Left kidney (tissue), 2 donors: Measurements from ENCODE around the gene THPO. TPM values are rescaled to one million over a fixed set of nuclear protein-coding genes. Genes with fewer than 3 reads are reported as not detected.
"Not testable (repeated sequence)": the region's sequence is repeated elsewhere in the genome, so short reads cannot be mapped to it uniquely, and the experiment has no call there.

Source experiments
- DNase-seq: peaks from one replicate; pipeline ENCODE4 v3.0.0-alpha.2; 2013
- polyA plus RNA-seq: library from polyadenylated mRNA; unstranded; fragments of 120-200 nt; gene quantifications from one replicate; pipeline ENCODE4 v1.2.1, GENCODE V29; 2013; ENCODE audit not compliant: insufficient read length

THPO gene
- polyA plus RNA-seq, 1 donor = 3.3 TPM

GRCh38 chr3:184350618-184351017 lies 27.4 kb downstream of the THPO start:
- no peak for DNase-seq

- no peak for DNase-seq
Measured at GRCh38 chr3:184349563-184350470, 28.2 kb downstream of the THPO start.

GRCh38 chr3:184348057-184348382 lies 30.0 kb downstream of the THPO start:
- DNase-seq = no peak

- no peak for DNase-seq
Measured at GRCh38 chr3:184347321-184348056, 30.5 kb downstream of the THPO start.

GRCh38 chr3:184346480-184347190 lies 31.4 kb downstream of the THPO start:
- DNase-seq = no peak

- peak; percentile 66 for DNase-seq
Measured at GRCh38 chr3:184345317-184346144, 32.5 kb downstream of the THPO start.

- no peak for DNase-seq
Measured at GRCh38 chr3:184344579-184345316, 33.3 kb downstream of the THPO start.

- no peak for DNase-seq
Measured at GRCh38 chr3:184343200-184343876, 34.7 kb downstream of the THPO start.

GRCh38 chr3:184341925-184342324 lies 36.1 kb downstream of the THPO start:
- DNase-seq = no peak

- not testable (repeated sequence) for DNase-seq
Measured at GRCh38 chr3:184339451-184340135, 38.4 kb downstream of the THPO start.

- DNase-seq = no peak
Measured at GRCh38 chr3:184339001-184339400, 39.0 kb downstream of the THPO start.

GRCh38 chr3:184338511-184338945 lies 39.5 kb downstream of the THPO start:
- DNase-seq = peak; percentile 83

GRCh38 chr3:184337981-184338380 lies 40.0 kb downstream of the THPO start:
- DNase-seq = no peak

GRCh38 chr3:184337399-184337714 lies 40.6 kb downstream of the THPO start, which contains the start of gene FAM131A:
Gene FAM131A, plus strand, starts transcription at chr3:184337600. Its CDS starts 31 bp downstream, at chr3:184337631.
- no peak for DNase-seq

- DNase-seq = peak; percentile 50
Measured at GRCh38 chr3:184336547-184337398, 41.2 kb downstream of the THPO start.

GRCh38 chr3:184335661-184336546 lies 42.1 kb downstream of the THPO start:
- peak; percentile 73 for DNase-seq

GRCh38 chr3:184335291-184335660 lies 42.7 kb downstream of the THPO start:
- DNase-seq = no peak
